GM12873 (cell line): Measurements from ENCODE around the gene FSHR.

ENCODE experiments used
- TF ChIP-seq, protein P1 (sequence below): IDR thresholded peaks from 2 replicates; pipeline ENCODE4 v1.5.1; 2012; ENCODE audit warnings: low read depth, mild to moderate bottlenecking, moderate library complexity, low read length, control low read depth; ENCODE audit not compliant: insufficient read depth; ENCODE audit errors: missing control alignments

The FSHR gene

DNA sequence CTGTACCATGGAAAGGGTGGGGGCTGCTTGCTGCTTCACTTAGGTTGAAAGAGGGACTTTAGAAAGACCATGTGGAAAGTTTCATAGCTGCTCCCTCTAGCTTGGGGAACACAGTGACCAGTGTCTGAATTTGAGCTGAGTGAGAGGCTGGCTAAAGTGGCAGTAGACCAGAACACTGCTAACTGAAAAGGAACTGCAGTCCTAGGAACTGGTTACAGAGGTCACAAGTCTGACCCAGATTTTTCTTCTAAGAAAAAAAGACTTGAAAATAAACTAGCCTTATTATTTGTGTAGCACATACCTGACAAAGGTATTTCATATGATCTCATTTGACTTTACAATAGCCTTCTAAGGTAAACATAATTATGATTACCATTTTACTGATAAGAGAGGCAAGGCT, 153.6 kb downstream of the FSHR start:
- TF ChIP-seq, protein P1, sequence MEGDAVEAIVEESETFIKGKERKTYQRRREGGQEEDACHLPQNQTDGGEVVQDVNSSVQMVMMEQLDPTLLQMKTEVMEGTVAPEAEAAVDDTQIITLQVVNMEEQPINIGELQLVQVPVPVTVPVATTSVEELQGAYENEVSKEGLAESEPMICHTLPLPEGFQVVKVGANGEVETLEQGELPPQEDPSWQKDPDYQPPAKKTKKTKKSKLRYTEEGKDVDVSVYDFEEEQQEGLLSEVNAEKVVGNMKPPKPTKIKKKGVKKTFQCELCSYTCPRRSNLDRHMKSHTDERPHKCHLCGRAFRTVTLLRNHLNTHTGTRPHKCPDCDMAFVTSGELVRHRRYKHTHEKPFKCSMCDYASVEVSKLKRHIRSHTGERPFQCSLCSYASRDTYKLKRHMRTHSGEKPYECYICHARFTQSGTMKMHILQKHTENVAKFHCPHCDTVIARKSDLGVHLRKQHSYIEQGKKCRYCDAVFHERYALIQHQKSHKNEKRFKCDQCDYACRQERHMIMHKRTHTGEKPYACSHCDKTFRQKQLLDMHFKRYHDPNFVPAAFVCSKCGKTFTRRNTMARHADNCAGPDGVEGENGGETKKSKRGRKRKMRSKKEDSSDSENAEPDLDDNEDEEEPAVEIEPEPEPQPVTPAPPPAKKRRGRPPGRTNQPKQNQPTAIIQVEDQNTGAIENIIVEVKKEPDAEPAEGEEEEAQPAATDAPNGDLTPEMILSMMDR = no peak

DNA sequence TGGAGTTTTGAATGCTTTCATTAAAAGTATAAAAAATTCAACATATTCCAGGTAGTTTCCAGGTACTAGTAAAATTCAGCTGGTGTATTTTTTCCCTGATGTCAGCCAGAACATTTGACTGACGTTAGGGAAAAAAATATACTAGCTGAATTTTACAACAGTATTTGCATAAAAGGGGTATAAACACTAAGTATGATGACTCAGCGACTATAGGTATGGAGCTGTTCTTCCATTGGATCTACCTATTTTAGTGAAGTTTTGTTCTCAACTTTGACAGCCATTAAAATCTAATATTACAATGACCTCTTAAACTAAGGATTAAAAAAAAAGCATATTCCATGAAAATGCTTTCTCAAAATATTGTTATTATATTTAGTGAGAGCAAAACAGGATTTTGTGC, 155.9 kb downstream of the FSHR start:
- TF ChIP-seq, protein P1 = no peak

DNA sequence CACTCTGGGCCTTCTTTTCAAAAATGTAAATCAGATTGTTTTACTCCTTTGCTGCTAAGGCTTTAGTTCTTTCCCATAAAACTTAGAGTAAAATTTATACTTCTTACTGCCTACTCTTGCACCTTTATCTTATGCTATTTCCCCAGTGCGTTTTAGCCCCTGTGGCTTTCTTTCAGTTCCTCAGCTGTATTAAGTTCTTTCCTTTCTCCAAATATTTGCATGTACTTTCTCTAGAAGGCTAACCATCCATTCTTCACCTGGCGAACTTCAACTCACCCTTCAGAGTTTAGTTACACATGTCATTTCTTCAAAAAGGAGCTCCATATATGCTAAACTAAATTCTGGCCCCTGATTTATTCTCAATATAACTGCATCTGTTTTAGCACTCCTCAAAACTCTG, 160.7 kb downstream of the FSHR start:
- TF ChIP-seq, protein P1 = no peak

DNA sequence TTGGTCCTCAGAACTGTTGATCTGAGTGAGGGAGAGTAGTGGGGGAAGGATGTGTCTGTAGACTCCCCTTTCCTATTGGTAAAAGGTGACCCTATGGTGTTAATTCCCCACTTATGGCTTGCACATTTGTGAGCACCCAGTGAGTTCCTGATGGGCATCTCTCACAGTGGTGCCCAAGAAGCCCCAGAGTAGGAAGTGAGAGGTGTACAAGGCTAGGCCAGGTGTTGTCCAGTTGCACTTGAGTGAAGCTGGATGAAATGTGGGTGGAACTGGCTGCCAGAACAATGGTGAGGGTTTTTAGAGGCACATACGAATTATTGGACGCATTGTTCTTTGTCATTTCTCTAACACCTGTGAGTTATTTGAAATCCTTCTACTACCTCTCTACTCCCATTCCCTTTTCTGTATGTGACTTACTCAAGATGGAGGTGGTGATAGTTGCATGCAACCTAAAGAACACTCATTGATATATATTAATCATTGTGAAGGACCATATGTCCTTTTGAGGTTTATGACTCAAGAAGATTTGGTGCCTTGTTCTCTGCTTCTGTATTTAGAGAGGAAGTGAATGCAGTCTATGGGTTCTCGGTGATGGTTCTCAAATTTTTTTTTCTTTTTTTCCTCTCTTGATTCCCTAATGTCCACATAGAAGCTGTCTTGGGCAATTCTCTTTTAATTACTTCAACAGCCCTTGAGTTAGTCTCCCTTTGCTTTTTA, 162.7 kb downstream of the FSHR start:
- TF ChIP-seq, protein P1 = no peak

DNA sequence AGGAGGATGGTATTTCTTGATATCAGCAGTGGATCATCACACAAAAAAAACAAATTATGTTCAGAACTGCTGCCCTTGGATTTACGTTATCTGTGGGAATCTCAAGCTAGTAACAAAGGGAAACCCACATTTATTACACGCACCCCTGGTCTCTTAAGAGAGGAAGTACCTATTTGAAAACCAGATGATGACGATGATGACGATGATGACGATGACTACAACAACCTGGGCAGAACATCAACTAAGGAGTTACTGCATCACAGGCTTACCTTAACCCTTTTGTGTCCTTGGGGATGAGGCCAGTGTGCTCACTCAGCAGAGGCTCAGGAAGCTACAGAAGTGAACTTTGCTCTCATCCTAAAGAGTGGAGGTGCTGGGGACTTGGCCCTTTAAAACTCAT, 169.4 kb downstream of the FSHR start:
- TF ChIP-seq, protein P1 = no peak

DNA sequence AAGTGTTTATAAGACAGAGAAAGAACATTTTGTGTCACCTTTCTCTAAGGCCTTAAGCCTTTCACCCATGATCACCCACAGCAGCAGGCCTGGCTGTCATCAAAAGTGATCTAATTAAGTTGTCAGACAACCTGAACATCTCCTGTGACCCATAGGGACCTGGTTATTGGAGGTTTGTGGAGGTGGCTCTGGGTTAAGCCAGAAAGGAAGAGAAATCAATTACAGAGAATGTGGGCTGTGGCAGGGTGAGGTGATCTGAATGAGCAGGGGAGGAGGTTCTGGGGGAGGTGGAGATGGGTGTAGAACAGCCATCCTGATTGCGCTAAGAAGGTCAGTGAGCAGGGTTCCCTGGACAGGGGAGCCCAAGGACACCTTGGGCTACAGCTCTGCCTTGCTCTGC, 170.8 kb downstream of the FSHR start:
- TF ChIP-seq, protein P1 = no peak

DNA sequence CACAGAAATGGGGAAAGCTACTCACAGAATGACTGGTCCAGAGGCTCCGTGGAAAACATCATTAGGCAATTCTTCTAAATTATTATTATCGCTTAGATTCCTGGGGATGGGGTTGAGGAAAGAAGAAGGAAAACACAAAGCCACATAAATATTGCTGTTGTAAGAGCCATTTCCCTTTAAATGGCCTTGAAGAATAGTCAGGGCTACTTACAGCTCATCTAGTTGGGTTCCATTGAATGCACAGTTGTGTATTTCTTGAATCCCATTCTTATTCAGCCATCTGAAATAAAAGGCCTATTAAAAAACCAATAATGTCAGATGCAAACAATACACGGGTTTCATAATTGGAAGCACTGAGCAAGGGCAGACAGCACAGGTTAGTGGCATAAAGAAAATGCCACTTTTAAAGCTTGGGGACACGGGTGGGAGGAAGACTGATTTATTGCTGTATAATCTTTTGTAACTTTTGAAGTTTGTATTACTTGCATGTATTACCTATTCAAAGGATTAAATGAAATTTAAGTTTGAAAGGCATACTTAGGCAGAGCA, 171.4 kb downstream of the FSHR start:
- TF ChIP-seq, protein P1 = no peak
